Ascending aorta (tissue), 2 donors: ENCODE measurements around the gene LARP4. TPM values are rescaled to one million over a fixed set of nuclear protein-coding genes. Genes with fewer than 3 reads are reported as not detected.

Experiments
- DNase-seq, 2 donors: peaks; one replicate each; pipeline ENCODE4 v3.0.0-alpha.2; 2019; ENCODE audit warnings: low spot score in 2 of 2
- H3K27ac ChIP-seq, 2 donors: fragments of 200-600 bp; sonication (generic); one replicate each; pipeline ENCODE4 v1.5.1; 2016 to 2017; ENCODE audit warnings: mild to moderate bottlenecking in 1 of 2
- H3K27me3 ChIP-seq: fragments of 200-600 bp; sonication (generic); one replicate; pipeline ENCODE4 v1.5.1; 2017
- H3K36me3 ChIP-seq, 2 donors: fragments of 200-600 bp; sonication (generic); one replicate each; pipeline ENCODE4 v1.5.1; 2016
- H3K4me1 ChIP-seq, 2 donors: fragments of 200-600 bp; sonication (generic); one replicate each; pipeline ENCODE4 v1.5.1; 2016 to 2017; ENCODE audit warnings: mild to moderate bottlenecking in 1 of 2
- H3K4me3 ChIP-seq, 2 donors: fragments of 200-600 bp; sonication (generic); one replicate each; pipeline ENCODE4 v1.5.1; 2016 to 2017; ENCODE audit warnings: mild to moderate bottlenecking in 1 of 2
- H3K9me3 ChIP-seq, 2 donors: fragments of 200-600 bp; sonication (generic); one replicate each; pipeline ENCODE4 v1.5.1; 2016
- CTCF ChIP-seq, 3 experiments: fragments of 200-600 bp in 2 of 3; fragments of 450-650 bp in 1 of 3; sonication (generic) in 2 of 3; IDR thresholded peaks; one replicate each; pipeline ENCODE4 v1.5.1; 2016 to 2019; ENCODE audit warnings: antibody characterized with exemption in 3 of 3, mild to moderate bottlenecking in 1 of 3, moderate library complexity in 1 of 3
- intact Hi-C: fragments of 100-400 bp; cut with DNase I; formaldehyde crosslinking; loops from one replicate; pipeline ENCODE4 v1.15.1; 2023
- total RNA-seq: library from RNA; depleted of rRNA; stranded (reverse); fragments of >200 nt; gene quantifications from one replicate; pipeline ENCODE4 v1.1.0, GENCODE V29; 2016

The LARP4 gene
- 45.7 TPM for total RNA-seq

- Histone ChIP-seq H3K4me1 (peaks cover 0 to 12% of the 10 kb centered on the region in 2 donors), H3K36me3 (no peaks in the 10 kb centered on the region), H3K4me3 (peak within 1 kb of the TSS; percentile 76 to 80), H3K27ac (peak within 1 kb of the TSS; percentile 86 to 91), H3K27me3 (no peaks in the 10 kb centered on the region), H3K9me3 (no peaks in the 10 kb centered on the region)
- TF ChIP-seq CTCF (IDR thresholded peaks at IDR 0.05) = peak in 1 of 3 experiments; percentile 7
- peak; percentile 76 to 95 for DNase-seq
- intact Hi-C loops = loop anchor here (2.0 to 10.0 kb wide), 5 partner anchors 176 to 776 kb away; partner anchors contain the start of genes CERS5, COX14, PRPF40B and SMARCD1
Measured at GRCh38 chr12:50400638-50401499, at the start of gene LARP4. LARP4 (plus strand) TSS chr12:50400885; CDS start chr12:50401011, 126 bp downstream.

- Histone ChIP-seq H3K27ac (no peak overlapping the region), H3K36me3 (no peaks in the 10 kb centered on the region), H3K9me3 (no peaks in the 10 kb centered on the region), H3K27me3 (no peaks in the 10 kb centered on the region), H3K4me1 (no peaks in the 10 kb centered on the region), H3K4me3 (no peak overlapping the region)
- no peak for TF ChIP-seq CTCF (IDR thresholded peaks at IDR 0.05)
- DNase-seq = no peak
- intact Hi-C loops = no loop called here
Measured at GRCh38 chr12:50351120-50352043, 49.3 kb upstream of the LARP4 start.

GRCh38 chr12:50353404-50353803, 47.3 kb upstream of the LARP4 start:
- no peaks in the 10 kb centered on the region for H3K9me3 ChIP-seq
- H3K27me3 ChIP-seq = no peaks in the 10 kb centered on the region
- H3K4me1 ChIP-seq = no peaks in the 10 kb centered on the region
- no peak overlapping the region for H3K4me3 ChIP-seq
- TF ChIP-seq CTCF (IDR thresholded peaks at IDR 0.05) = no peak
- no peaks in the 10 kb centered on the region for H3K36me3 ChIP-seq
- H3K27ac ChIP-seq = no peak overlapping the region
- intact Hi-C loops = no loop called here
- no peak for DNase-seq

- Histone ChIP-seq H3K9me3 (no peaks in the 10 kb centered on the region), H3K27ac (no peak overlapping the region), H3K27me3 (no peaks in the 10 kb centered on the region), H3K4me3 (no peak overlapping the region), H3K4me1 (no peaks in the 10 kb centered on the region), H3K36me3 (no peaks in the 10 kb centered on the region)
- TF ChIP-seq CTCF (IDR thresholded peaks at IDR 0.05) = no peak
- intact Hi-C loops = no loop called here
- DNase-seq = no peak
Measured at GRCh38 chr12:50353869-50354593, 46.7 kb upstream of the LARP4 start.

GRCh38 chr12:50354908-50355307, 45.8 kb upstream of the LARP4 start:
- DNase-seq = no peak
- no peaks in the 10 kb centered on the region for H3K4me1 ChIP-seq
- no peak overlapping the region for H3K4me3 ChIP-seq
- no peak for TF ChIP-seq CTCF (IDR thresholded peaks at IDR 0.05)
- no peak overlapping the region for H3K27ac ChIP-seq
- intact Hi-C loops = no loop called here
- H3K36me3 ChIP-seq = no peaks in the 10 kb centered on the region
- H3K9me3 ChIP-seq = no peaks in the 10 kb centered on the region
- no peaks in the 10 kb centered on the region for H3K27me3 ChIP-seq
